ENCODE measurements around the gene C10orf71.

DNA sequence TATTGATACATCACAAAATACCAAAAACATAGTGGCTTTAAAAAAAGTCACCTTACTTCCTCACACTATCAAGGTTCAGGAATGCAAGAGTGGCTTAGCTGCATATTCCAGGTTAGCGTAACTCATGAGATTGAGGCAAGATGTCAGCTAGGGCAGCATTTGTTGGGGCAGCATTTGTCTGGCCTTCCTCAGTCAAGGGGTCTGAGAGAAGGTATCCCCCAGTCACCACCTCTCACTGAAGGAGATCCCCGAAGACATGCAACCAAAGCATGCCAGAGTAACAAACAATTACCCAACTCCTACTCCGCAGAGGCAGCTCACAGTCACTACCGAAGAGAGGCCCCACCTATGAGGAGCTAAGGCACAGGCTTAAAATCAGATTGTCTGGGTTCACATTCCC, 48.4 kb downstream of the C10orf71 start:
- TF ChIP-seq, protein P1, sequence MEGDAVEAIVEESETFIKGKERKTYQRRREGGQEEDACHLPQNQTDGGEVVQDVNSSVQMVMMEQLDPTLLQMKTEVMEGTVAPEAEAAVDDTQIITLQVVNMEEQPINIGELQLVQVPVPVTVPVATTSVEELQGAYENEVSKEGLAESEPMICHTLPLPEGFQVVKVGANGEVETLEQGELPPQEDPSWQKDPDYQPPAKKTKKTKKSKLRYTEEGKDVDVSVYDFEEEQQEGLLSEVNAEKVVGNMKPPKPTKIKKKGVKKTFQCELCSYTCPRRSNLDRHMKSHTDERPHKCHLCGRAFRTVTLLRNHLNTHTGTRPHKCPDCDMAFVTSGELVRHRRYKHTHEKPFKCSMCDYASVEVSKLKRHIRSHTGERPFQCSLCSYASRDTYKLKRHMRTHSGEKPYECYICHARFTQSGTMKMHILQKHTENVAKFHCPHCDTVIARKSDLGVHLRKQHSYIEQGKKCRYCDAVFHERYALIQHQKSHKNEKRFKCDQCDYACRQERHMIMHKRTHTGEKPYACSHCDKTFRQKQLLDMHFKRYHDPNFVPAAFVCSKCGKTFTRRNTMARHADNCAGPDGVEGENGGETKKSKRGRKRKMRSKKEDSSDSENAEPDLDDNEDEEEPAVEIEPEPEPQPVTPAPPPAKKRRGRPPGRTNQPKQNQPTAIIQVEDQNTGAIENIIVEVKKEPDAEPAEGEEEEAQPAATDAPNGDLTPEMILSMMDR (IDR thresholded peaks at IDR 0.05), result no peak
- TF ChIP-seq POLR2A (IDR thresholded peaks at IDR 0.05), result no peak

Data from body of pancreas (tissue), 4 donors.